ENCODE measurements around the gene KCNF1.

The KCNF1 gene

DNA sequence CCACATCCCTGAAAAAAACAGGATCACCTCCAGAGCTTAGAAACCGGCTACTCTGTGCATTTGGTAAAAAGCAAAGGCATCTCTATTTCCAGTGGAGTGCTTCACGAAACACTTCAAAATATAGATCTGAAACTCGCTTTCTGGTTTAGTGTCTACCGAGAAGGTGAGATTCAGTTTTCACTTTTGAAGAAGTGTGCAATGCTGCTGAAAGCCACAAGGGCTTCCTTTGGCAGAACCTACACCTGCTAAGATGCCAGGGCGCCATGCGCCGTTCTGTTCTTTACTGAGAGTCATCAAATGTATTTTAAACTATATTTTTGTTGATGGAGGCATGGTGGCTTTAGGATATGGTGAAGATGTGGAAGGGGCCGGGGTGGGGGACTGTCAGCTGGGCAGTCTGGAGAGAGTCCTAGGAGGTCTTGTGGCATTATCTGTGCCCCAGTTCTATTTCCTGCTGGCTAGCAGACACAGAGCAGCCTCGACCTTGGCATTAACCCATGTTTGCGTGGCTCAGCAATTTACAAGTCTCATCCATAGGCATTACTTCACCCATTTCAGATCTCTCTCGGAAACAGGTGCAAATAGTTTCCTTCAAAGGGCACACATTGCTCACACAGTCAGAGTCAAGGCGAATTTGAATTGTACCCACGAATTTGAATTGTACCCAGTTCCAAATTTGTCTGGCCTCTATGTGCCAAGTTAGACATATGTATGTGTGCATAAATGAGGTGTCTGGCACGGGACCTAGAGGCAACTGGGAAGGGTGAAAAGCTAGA lies 46.7 kb upstream of the KCNF1 start:
- Histone ChIP-seq H3K9me3 (no peaks in the 10 kb centered on the region), H3K36me3 (no peaks in the 10 kb centered on the region), H3K4me1 (peaks cover 8% of the 10 kb centered on the region), H3K27me3 (no peaks in the 10 kb centered on the region), H3K4me3 (ENCODE audit: low read depth, low read length) (no peak overlapping the region)
- DNase-seq = no peak
- TF ChIP-seq, protein P1, sequence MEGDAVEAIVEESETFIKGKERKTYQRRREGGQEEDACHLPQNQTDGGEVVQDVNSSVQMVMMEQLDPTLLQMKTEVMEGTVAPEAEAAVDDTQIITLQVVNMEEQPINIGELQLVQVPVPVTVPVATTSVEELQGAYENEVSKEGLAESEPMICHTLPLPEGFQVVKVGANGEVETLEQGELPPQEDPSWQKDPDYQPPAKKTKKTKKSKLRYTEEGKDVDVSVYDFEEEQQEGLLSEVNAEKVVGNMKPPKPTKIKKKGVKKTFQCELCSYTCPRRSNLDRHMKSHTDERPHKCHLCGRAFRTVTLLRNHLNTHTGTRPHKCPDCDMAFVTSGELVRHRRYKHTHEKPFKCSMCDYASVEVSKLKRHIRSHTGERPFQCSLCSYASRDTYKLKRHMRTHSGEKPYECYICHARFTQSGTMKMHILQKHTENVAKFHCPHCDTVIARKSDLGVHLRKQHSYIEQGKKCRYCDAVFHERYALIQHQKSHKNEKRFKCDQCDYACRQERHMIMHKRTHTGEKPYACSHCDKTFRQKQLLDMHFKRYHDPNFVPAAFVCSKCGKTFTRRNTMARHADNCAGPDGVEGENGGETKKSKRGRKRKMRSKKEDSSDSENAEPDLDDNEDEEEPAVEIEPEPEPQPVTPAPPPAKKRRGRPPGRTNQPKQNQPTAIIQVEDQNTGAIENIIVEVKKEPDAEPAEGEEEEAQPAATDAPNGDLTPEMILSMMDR (IDR thresholded peaks at IDR 0.05; ENCODE audit: low read depth, low read length) = peak; percentile 28; the same call in 1 of the 2 replicates

DNA sequence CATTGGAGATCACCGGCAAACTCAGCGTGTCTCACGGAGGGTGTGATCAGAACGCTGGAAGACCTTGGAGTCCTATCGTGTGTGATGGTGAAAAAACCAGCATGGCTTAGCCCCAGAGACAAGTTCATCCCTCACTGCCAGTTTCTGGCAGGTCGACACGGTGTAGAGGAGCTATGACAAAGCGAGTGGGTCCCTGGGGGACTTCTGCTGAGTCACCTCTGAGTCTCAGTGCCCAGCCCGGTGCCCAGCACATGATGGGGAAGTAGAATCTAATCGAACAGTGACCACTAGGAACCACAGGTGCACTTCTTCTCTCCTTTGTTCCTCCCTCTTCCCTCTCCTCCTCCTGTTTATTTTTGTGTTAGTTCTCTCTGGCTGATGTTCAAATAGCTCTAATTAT lies 45.9 kb upstream of the KCNF1 start:
- H3K27me3 ChIP-seq = no peaks in the 10 kb centered on the region

GRCh38 chr2:10867692-10868420 lies 43.9 kb upstream of the KCNF1 start:
- Histone ChIP-seq H3K36me3 (no peaks in the 10 kb centered on the region), H3K9me3 (no peaks in the 10 kb centered on the region), H3K4me1 (peaks cover 8% of the 10 kb centered on the region), H3K4me3 (ENCODE audit: low read depth, low read length) (no peak overlapping the region), H3K27me3 (no peaks in the 10 kb centered on the region)
- peak; percentile 43 for DNase-seq
- TF ChIP-seq, protein P1 (IDR thresholded peaks at IDR 0.05; ENCODE audit: low read depth, low read length) = no peak

More for the DNA sequence above, 45.9 kb upstream of the KCNF1 start:
- Histone ChIP-seq H3K9me3 (no peaks in the 10 kb centered on the region), H3K4me1 (peaks cover 8% of the 10 kb centered on the region), H3K36me3 (no peaks in the 10 kb centered on the region), H3K4me3 (ENCODE audit: low read depth, low read length) (no peak overlapping the region)
- TF ChIP-seq, protein P1 (IDR thresholded peaks at IDR 0.05; ENCODE audit: low read depth, low read length) = no peak
- DNase-seq = no peak

- TF ChIP-seq, protein P1 (IDR thresholded peaks at IDR 0.05; ENCODE audit: low read depth, low read length) = no peak
- DNase-seq = peak; percentile 32
Measured at GRCh38 chr2:10868465-10869314, 43.0 kb upstream of the KCNF1 start.

GRCh38 chr2:10871978-10872377 lies 39.8 kb upstream of the KCNF1 start:
- TF ChIP-seq, protein P1 (IDR thresholded peaks at IDR 0.05; ENCODE audit: low read depth, low read length) = no peak
- Histone ChIP-seq H3K4me3 (ENCODE audit: low read depth, low read length) (no peak overlapping the region), H3K27me3 (no peaks in the 10 kb centered on the region), H3K4me1 (peaks cover 8% of the 10 kb centered on the region), H3K36me3 (no peaks in the 10 kb centered on the region), H3K9me3 (no peaks in the 10 kb centered on the region)
- no peak for DNase-seq

More at GRCh38 chr2:10868465-10869314, 43.0 kb upstream of the KCNF1 start:
- Histone ChIP-seq H3K4me3 (ENCODE audit: low read depth, low read length) (no peak overlapping the region), H3K36me3 (no peaks in the 10 kb centered on the region), H3K4me1 (peaks cover 8% of the 10 kb centered on the region), H3K9me3 (no peaks in the 10 kb centered on the region), H3K27me3 (no peaks in the 10 kb centered on the region)
